Esophagus squamous epithelium (tissue), 5 donors: ENCODE results near the gene TF. TPM values are rescaled to one million over a fixed set of nuclear protein-coding genes. Genes with fewer than 3 reads are reported as not detected.

Source experiments
- DNase-seq: peaks from one replicate; lab custom pipeline; 2025; lab: John Stamatoyannopoulos, UW
- H3K27ac ChIP-seq, 4 donors: fragments of 200-600 bp; sonication (generic); one replicate each; pipeline ENCODE4 v1.5.1; 2016 to 2019; ENCODE audit warnings: mild to moderate bottlenecking in 1 of 4
- H3K27me3 ChIP-seq, 4 donors: fragments of 200-600 bp; sonication (generic); 1 replicate in 3 of 4; 2 replicates in 1 of 4; pipeline versions ENCODE4 v1.5.1 to v1.6.0; 2017 to 2021; ENCODE audit warnings: antibody characterized with exemption in 1 of 4
- H3K36me3 ChIP-seq, 3 donors: fragments of 200-600 bp; sonication (generic); one replicate each; pipeline ENCODE4 v1.5.1; 2016 to 2019
- H3K4me1 ChIP-seq, 3 donors: fragments of 200-600 bp; sonication (generic); one replicate each; pipeline ENCODE4 v1.5.1; 2017 to 2019
- H3K4me3 ChIP-seq, 4 donors: fragments of 200-600 bp; sonication (generic); 1 replicate in 3 of 4; 2 replicates in 1 of 4; pipeline ENCODE4 v1.5.1; 2016 to 2019; ENCODE audit warnings: mild to moderate bottlenecking in 2 of 4, moderate library complexity in 1 of 4
- H3K9me3 ChIP-seq, 3 donors: fragments of 200-600 bp; sonication (generic); one replicate each; pipeline ENCODE4 v1.5.1; 2016 to 2019
- CTCF ChIP-seq, 6 experiments: fragments of 450-650 bp in 4 of 6; fragments of 200-600 bp in 2 of 6; sonication (generic) in 2 of 6; IDR thresholded peaks; one replicate each; pipeline ENCODE4 v1.5.1; 2016 to 2019; ENCODE audit warnings: antibody characterized with exemption in 6 of 6, mild to moderate bottlenecking in 4 of 6, moderate library complexity in 4 of 6
- POLR2A ChIP-seq, 4 donors: fragments of 450-650 bp; IDR thresholded peaks; one replicate each; pipeline ENCODE4 v1.6.1; 2017; ENCODE audit warnings: antibody characterized with exemption in 4 of 4, mild to moderate bottlenecking in 4 of 4, moderate library complexity in 3 of 4
- WGBS, 2 donors: methylation state at CpG; one replicate each; pipeline ENCODE4 v1.1.5; 2018; 5-methylcytosine and 5-hydroxymethylcytosine counted together
- intact Hi-C: fragments of 100-400 bp; cut with DNase I; formaldehyde crosslinking; loops from one replicate; pipeline ENCODE4 v1.15.0; 2022
- total RNA-seq, 4 donors: library from RNA; depleted of rRNA; stranded (reverse); fragments of >200 nt; gene quantifications; one replicate each; pipeline ENCODE4 v1.1.0, GENCODE V29; 2016
- donor health status: DM: yes; HTN: yes; CAD: no.

The TF gene
- total RNA-seq, 4 donors from 2014 or later, result 0.53 to 17.9 (median 9.4) TPM

- TF ChIP-seq CTCF (IDR thresholded peaks at IDR 0.05) (no peak), POLR2A (IDR thresholded peaks at IDR 0.05) (no peak)
- no peak overlapping the region for H3K4me3 ChIP-seq
- H3K36me3 ChIP-seq, result peaks cover 1 to 36% (median 10%) of the 10 kb centered on the region in 3 donors
- no peaks in the 10 kb centered on the region for H3K4me1 ChIP-seq
- WGBS, 2 donors, result 82 to 84% methylated on average over 3 to 4 of the region's 4 CpGs
- DNase-seq, result no peak
- no peaks in the 10 kb centered on the region for H3K9me3 ChIP-seq
- no peak overlapping the region for H3K27ac ChIP-seq
- H3K27me3 ChIP-seq, result no peaks in the 10 kb centered on the region
- intact Hi-C loops, result loop anchor here (10.0 kb wide), 1 partner anchor 163 kb away; the partner anchor contains the start of gene TOPBP1
Measured at GRCh38 chr3:133827684-133828083, 81.5 kb downstream of the TF start.

- no peaks in the 10 kb centered on the region for H3K27me3 ChIP-seq
- 63 to 72% methylated on average over 5 to 7 of the region's 12 CpGs for WGBS, 2 donors
- H3K4me3 ChIP-seq, result no peak overlapping the region
- no peaks in the 10 kb centered on the region for H3K4me1 ChIP-seq
- H3K36me3 ChIP-seq, result peaks cover 0 to 25% (median 7%) of the 10 kb centered on the region in 3 donors
- TF ChIP-seq POLR2A (IDR thresholded peaks at IDR 0.05), result no peak
- TF ChIP-seq CTCF (IDR thresholded peaks at IDR 0.05), result no peak
- H3K9me3 ChIP-seq, result no peaks in the 10 kb centered on the region
- no peak overlapping the region for H3K27ac ChIP-seq
- DNase-seq, result no peak
- intact Hi-C loops, result loop anchor here (10.0 kb wide), 1 partner anchor 164 kb away; the partner anchor contains the start of gene TOPBP1
Measured at GRCh38 chr3:133828576-133829309, 82.5 kb downstream of the TF start.

GRCh38 chr3:133829310-133829707, 83.1 kb downstream of the TF start:
- DNase-seq, result no peak
- H3K9me3 ChIP-seq, result no peaks in the 10 kb centered on the region
- no peak for TF ChIP-seq CTCF (IDR thresholded peaks at IDR 0.05)
- TF ChIP-seq POLR2A (IDR thresholded peaks at IDR 0.05), result no peak
- intact Hi-C loops, result loop anchor here (10.0 kb wide), 1 partner anchor 165 kb away; the partner anchor contains the start of gene TOPBP1
- no peaks in the 10 kb centered on the region for H3K27me3 ChIP-seq
- 52 to 61% methylated on average over 3 of the region's 3 CpGs for WGBS, 2 donors
- H3K27ac ChIP-seq, result no peak overlapping the region
- no peak overlapping the region for H3K4me3 ChIP-seq
- peaks cover 0 to 19% (median 2%) of the 10 kb centered on the region in 3 donors for H3K36me3 ChIP-seq
- no peaks in the 10 kb centered on the region for H3K4me1 ChIP-seq

- Histone ChIP-seq H3K27ac (no peak overlapping the region), H3K27me3 (no peaks in the 10 kb centered on the region), H3K36me3 (peaks cover 0 to 12% (median 0%) of the 10 kb centered on the region in 3 donors), H3K4me1 (no peaks in the 10 kb centered on the region), H3K9me3 (no peaks in the 10 kb centered on the region), H3K4me3 (no peak overlapping the region)
- intact Hi-C loops, result no loop called here
- 73 to 83% methylated on average over 3 of the region's 3 CpGs for WGBS, 2 donors
- no peak for DNase-seq
- TF ChIP-seq POLR2A (IDR thresholded peaks at IDR 0.05) (no peak), CTCF (IDR thresholded peaks at IDR 0.05) (no peak)
Measured at GRCh38 chr3:133830071-133830470, 83.9 kb downstream of the TF start.
